ENCODE measurements around the gene TIGD1.

DNA sequence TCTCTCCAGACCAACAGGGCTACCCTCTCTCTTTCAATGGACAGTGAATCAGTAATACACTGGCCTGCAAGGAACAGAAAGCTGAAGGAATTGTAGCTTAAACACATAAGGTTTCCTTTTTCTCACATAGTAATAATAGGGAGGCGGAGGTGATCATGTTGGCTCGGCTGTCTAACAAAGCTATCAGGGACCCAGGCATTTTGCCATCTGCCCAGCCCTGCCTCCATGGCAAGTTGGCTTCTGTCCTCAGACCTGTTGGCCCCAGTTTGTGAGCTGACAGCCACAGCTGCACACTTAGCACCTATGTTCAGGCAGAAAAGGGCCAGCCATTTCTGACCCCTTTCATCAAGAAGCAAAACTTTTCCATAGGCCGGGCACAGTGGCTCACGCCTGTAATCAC is 12.9 kb downstream of the TIGD1 start:
- TF ChIP-seq POLR2A (IDR thresholded peaks at IDR 0.05; ENCODE audit: extremely low read depth, insufficient read length) (no peak), CTCF (IDR thresholded peaks at IDR 0.05; ENCODE audit: low read depth, low read length) (no peak)
